ENCODE measurements around the gene SPPL3.
A peak's percentile ranks its signal among the peaks of the same experiment; 100 is the strongest.
"Not testable (repeated sequence)": the region's sequence is repeated elsewhere in the genome, so short reads cannot be mapped to it uniquely, and the experiment has no call there.

Gene SPPL3

GRCh38 chr12:120904197-120904773, at the start of gene SPPL3:
Gene SPPL3, minus strand, starts transcription at chr12:120904358. Its CDS starts 491 bp downstream, at chr12:120903867.
- FAIRE-seq (peak; percentile 55), DNase-seq (ENCODE audit: extremely low spot score, insufficient read length, low read depth) (peak; percentile 89)

GRCh38 chr12:120950807-120951206, 46.6 kb upstream of the SPPL3 start:
- FAIRE-seq, result no peak
- no peak for DNase-seq (ENCODE audit: extremely low spot score, insufficient read length, low read depth)

GRCh38 chr12:120950260-120950799, 46.2 kb upstream of the SPPL3 start:
- not testable (repeated sequence) for FAIRE-seq; DNase-seq (ENCODE audit: extremely low spot score, insufficient read length, low read depth)

GRCh38 chr12:120945516-120945915, 41.4 kb upstream of the SPPL3 start:
- FAIRE-seq; DNase-seq (ENCODE audit: extremely low spot score, insufficient read length, low read depth): not testable (repeated sequence)

- DNase-seq (ENCODE audit: extremely low spot score, insufficient read length, low read depth), result no peak
- FAIRE-seq, result peak; percentile 68
Observed at GRCh38 chr12:120944645-120945217, 40.6 kb upstream of the SPPL3 start.

GRCh38 chr12:120943482-120943881, 39.3 kb upstream of the SPPL3 start:
- FAIRE-seq, result no peak
- DNase-seq (ENCODE audit: extremely low spot score, insufficient read length, low read depth), result no peak

- FAIRE-seq (no peak), DNase-seq (ENCODE audit: extremely low spot score, insufficient read length, low read depth) (no peak)
Observed at GRCh38 chr12:120941846-120942405, 37.8 kb upstream of the SPPL3 start.

GRCh38 chr12:120941412-120941811, 37.3 kb upstream of the SPPL3 start:
- FAIRE-seq, result no peak
- DNase-seq (ENCODE audit: extremely low spot score, insufficient read length, low read depth), result no peak

- FAIRE-seq, result no peak
- DNase-seq (ENCODE audit: extremely low spot score, insufficient read length, low read depth), result no peak
Observed at GRCh38 chr12:120940799-120941198, 36.6 kb upstream of the SPPL3 start.

GRCh38 chr12:120940006-120940405, 35.8 kb upstream of the SPPL3 start:
- FAIRE-seq (no peak), DNase-seq (ENCODE audit: extremely low spot score, insufficient read length, low read depth) (no peak)

- DNase-seq (ENCODE audit: extremely low spot score, insufficient read length, low read depth), result no peak
Observed at GRCh38 chr12:120939523-120939922, 35.4 kb upstream of the SPPL3 start.

GRCh38 chr12:120938496-120938895, 34.3 kb upstream of the SPPL3 start:
- FAIRE-seq, result no peak
- DNase-seq (ENCODE audit: extremely low spot score, insufficient read length, low read depth), result no peak

More at GRCh38 chr12:120939523-120939922, 35.4 kb upstream of the SPPL3 start:
- FAIRE-seq, result no peak

- no peak for DNase-seq (ENCODE audit: extremely low spot score, insufficient read length, low read depth)
Observed at GRCh38 chr12:120936197-120936596, 32.0 kb upstream of the SPPL3 start.

GRCh38 chr12:120933786-120934185, 29.6 kb upstream of the SPPL3 start:
- FAIRE-seq (no peak), DNase-seq (ENCODE audit: extremely low spot score, insufficient read length, low read depth) (no peak)

More at GRCh38 chr12:120936197-120936596, 32.0 kb upstream of the SPPL3 start:
- FAIRE-seq, result peak; percentile 18

- no peak for DNase-seq (ENCODE audit: extremely low spot score, insufficient read length, low read depth)
- FAIRE-seq, result no peak
Observed at GRCh38 chr12:120932956-120933526, 28.9 kb upstream of the SPPL3 start.

- FAIRE-seq, result no peak
- no peak for DNase-seq (ENCODE audit: extremely low spot score, insufficient read length, low read depth)
Observed at GRCh38 chr12:120932058-120932457, 27.9 kb upstream of the SPPL3 start.

GRCh38 chr12:120930032-120930431, 25.9 kb upstream of the SPPL3 start:
- FAIRE-seq, result no peak
- DNase-seq (ENCODE audit: extremely low spot score, insufficient read length, low read depth), result no peak

- no peak for FAIRE-seq
- no peak for DNase-seq (ENCODE audit: extremely low spot score, insufficient read length, low read depth)
Observed at GRCh38 chr12:120928864-120929652, 24.9 kb upstream of the SPPL3 start.

- DNase-seq (ENCODE audit: extremely low spot score, insufficient read length, low read depth) (no peak), FAIRE-seq (no peak)
Observed at GRCh38 chr12:120925740-120926563, 21.8 kb upstream of the SPPL3 start.

All from GM18507 (cell line).